ENCODE results near the gene RNF225. TPM values are rescaled to one million over a fixed set of nuclear protein-coding genes. Genes with fewer than 3 reads are reported as not detected.

RNF225 gene
- total RNA-seq, 4 donors from 2014 or later, result not detected

- no peaks in the 10 kb centered on the region for H3K9me3 ChIP-seq
- intact Hi-C loops (cut with DNase I; ENCODE audit: low total_unique reads) (loop anchor here (1.0 to 2.0 kb wide), 4 partner anchors 20 to 168 kb away; partner anchors contain the start of genes RPS5, ZNF132 and ZNF324), in situ Hi-C loops (cut with MboI; ENCODE audit: low sequenced_read_pairs in 4 of 4) (no loop called here)
- peaks cover 21 to 23% of the 10 kb centered on the region in 2 donors for H3K4me1 ChIP-seq
- no peaks in the 10 kb centered on the region for H3K27me3 ChIP-seq
- H3K4me3 ChIP-seq, result peak overlapping the region; percentile 58 to 91 (median 84)
- peak; percentile 2 to 5 for ATAC-seq
- H3K27ac ChIP-seq, result peak overlapping the region; percentile 86 to 93 (median 88)
- no peak for DNase-seq
- no peaks in the 10 kb centered on the region for H3K36me3 ChIP-seq
- TF ChIP-seq, protein P1, sequence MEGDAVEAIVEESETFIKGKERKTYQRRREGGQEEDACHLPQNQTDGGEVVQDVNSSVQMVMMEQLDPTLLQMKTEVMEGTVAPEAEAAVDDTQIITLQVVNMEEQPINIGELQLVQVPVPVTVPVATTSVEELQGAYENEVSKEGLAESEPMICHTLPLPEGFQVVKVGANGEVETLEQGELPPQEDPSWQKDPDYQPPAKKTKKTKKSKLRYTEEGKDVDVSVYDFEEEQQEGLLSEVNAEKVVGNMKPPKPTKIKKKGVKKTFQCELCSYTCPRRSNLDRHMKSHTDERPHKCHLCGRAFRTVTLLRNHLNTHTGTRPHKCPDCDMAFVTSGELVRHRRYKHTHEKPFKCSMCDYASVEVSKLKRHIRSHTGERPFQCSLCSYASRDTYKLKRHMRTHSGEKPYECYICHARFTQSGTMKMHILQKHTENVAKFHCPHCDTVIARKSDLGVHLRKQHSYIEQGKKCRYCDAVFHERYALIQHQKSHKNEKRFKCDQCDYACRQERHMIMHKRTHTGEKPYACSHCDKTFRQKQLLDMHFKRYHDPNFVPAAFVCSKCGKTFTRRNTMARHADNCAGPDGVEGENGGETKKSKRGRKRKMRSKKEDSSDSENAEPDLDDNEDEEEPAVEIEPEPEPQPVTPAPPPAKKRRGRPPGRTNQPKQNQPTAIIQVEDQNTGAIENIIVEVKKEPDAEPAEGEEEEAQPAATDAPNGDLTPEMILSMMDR (IDR thresholded peaks at IDR 0.05 in 4 of 5, conservative IDR thresholded peaks at IDR 0.05 in 1 of 5), result no peak
- no peak for TF ChIP-seq POLR2A (IDR thresholded peaks at IDR 0.05)
Observed at GRCh38 chr19:58407658-58408151, 12.2 kb downstream of the RNF225 start.

DNA sequence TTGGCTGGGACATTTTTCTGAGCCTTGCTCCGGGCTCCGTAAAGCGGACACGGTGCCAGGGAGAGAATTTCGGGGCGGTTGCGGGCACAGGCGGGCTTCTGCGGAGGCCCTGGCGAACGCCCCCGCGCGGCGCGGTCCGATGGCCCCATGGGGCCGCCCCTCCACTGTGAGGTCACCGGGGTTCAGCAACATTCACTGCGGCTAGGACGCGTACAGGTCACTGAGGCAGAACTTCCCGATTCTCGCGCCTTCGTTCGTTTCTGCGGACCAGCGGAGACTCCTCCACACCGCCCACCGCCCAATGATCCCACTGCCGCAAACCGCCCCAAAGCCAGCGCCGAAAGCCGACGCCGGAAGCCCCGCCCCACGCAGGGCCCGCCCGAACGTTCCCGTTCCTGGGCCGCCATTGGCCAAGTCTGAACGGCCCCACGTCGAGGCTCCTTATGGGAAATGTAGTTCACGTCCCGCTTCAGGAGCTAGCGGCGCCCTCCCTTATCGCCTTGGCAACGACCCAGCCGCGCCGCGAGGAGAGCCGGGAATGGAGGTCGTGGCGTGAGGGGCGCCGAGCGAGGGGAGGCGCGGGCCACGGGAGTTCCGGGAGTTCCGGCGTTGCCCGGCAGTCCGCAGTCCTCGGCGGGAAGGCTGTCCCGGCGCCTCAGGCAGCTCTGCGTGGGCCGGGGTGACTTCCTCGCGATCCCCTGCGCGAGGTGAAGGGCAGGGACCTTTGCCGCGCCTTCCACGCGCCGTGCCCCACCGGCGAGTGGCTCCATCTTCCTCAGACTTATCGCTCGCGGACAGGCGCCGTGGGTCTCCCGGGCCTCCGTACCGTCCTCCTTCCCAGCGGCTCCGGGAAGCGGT lies 12.9 kb downstream of the RNF225 start, which contains the start of gene ZNF584:
TSS of gene ZNF584 (plus strand) at position 498 of the 858 bp plus-strand sequence. CDS start 499 bp downstream, outside the sequence.
- peaks cover 21 to 23% of the 10 kb centered on the region in 2 donors for H3K4me1 ChIP-seq
- H3K9me3 ChIP-seq, result no peaks in the 10 kb centered on the region
- peak within 1 kb of the TSS; percentile 58 to 91 (median 84) for H3K4me3 ChIP-seq
- in situ Hi-C loops (cut with MboI; ENCODE audit: low sequenced_read_pairs in 4 of 4), result no loop called here
- H3K27me3 ChIP-seq, result no peaks in the 10 kb centered on the region
- TF ChIP-seq, protein P1 (IDR thresholded peaks at IDR 0.05 in 4 of 5, conservative IDR thresholded peaks at IDR 0.05 in 1 of 5), result peak in 1 of 5 experiments; percentile 5
- TF ChIP-seq POLR2A (IDR thresholded peaks at IDR 0.05), result peak; percentile 83 to 89
- peak; percentile 92 to 94 for DNase-seq
- ATAC-seq, result peak; percentile 99
- H3K36me3 ChIP-seq, result no peaks in the 10 kb centered on the region
- intact Hi-C loops (cut with DNase I; ENCODE audit: low total_unique reads), result loop anchor here (1.0 to 2.0 kb wide), 4 partner anchors 21 to 167 kb away; partner anchors contain the start of genes RPS5, ZNF132 and ZNF324
- H3K27ac ChIP-seq, result peak within 1 kb of the TSS; percentile 86 to 93 (median 88)

DNA sequence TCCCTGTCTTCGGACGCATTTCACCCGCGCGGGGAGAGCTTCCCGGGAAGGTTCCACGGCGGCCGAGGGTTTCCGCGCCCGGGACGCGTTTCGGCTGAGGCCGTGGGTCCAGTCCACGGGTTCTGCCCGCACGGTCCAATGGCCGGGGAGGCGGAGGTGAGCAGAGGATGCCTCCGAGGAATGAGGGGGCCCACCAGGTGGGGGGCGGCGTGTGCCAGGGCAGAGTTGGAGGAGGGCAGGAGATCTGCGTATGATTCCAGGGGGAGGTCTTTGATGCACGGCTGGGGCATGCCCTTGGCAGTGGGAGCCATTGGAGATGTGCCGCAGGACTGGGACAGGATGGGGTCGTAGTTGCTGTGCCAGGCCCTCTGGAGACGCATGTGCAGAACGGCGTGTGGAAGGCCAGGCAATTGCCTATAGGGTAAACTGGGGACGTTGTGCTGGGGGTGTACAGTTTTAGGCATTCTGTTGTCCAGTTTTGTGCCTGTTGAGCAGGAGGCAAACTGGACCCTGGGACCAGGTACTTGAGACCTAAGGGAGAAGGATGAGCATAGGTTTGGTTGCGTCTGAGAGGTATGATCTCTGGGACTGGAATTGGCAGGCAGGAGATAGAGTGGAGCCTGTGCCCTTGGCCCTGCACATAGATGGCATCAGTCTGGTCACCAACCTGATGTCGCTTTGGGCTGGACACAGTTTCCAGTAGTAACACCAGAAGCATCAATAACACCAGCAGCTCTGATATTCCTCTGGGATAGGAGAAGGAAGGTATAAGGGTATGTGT lies 13.7 kb downstream of the RNF225 start:
- Histone ChIP-seq H3K4me1 (peaks cover 21 to 23% of the 10 kb centered on the region in 2 donors), H3K27ac (peak overlapping the region; percentile 86 to 93 (median 88)), H3K36me3 (no peaks in the 10 kb centered on the region), H3K9me3 (no peaks in the 10 kb centered on the region), H3K4me3 (peak overlapping the region; percentile 58 to 91 (median 84)), H3K27me3 (no peaks in the 10 kb centered on the region)
- DNase-seq (no peak), ATAC-seq (peak in 1 of 2 donors; percentile 4)
- TF ChIP-seq, protein P1 (IDR thresholded peaks at IDR 0.05 in 4 of 5, conservative IDR thresholded peaks at IDR 0.05 in 1 of 5), result no peak
- TF ChIP-seq POLR2A (IDR thresholded peaks at IDR 0.05), result no peak
- intact Hi-C loops (cut with DNase I; ENCODE audit: low total_unique reads), result loop anchor here (2.0 kb wide), 1 partner anchor 58 kb away; the partner anchor contains the start of gene ZNF324
- in situ Hi-C loops (cut with MboI; ENCODE audit: low sequenced_read_pairs in 4 of 4), result no loop called here

GRCh38 chr19:58416604-58417003 lies 21.1 kb downstream of the RNF225 start:
- Histone ChIP-seq H3K36me3 (peaks cover 3 to 55% of the 10 kb centered on the region in 2 donors), H3K27ac (no peak overlapping the region), H3K27me3 (no peaks in the 10 kb centered on the region), H3K9me3 (no peaks in the 10 kb centered on the region), H3K4me3 (no peak overlapping the region), H3K4me1 (no peaks in the 10 kb centered on the region)
- no peak for DNase-seq
- TF ChIP-seq, protein P1 (IDR thresholded peaks at IDR 0.05 in 4 of 5, conservative IDR thresholded peaks at IDR 0.05 in 1 of 5), result no peak
- no peak for TF ChIP-seq POLR2A (IDR thresholded peaks at IDR 0.05)
- intact Hi-C loops (cut with DNase I; ENCODE audit: low total_unique reads) (no loop called here), in situ Hi-C loops (cut with MboI; ENCODE audit: low sequenced_read_pairs in 4 of 4) (no loop called here)
- no peak for ATAC-seq
